ENCODE data around the gene INKA2. TPM values are rescaled to one million over a fixed set of nuclear protein-coding genes. Genes with fewer than 3 reads are reported as not detected.

The INKA2 gene
- total and polyA plus RNA-seq, 2 experiments from 2014 or later, result 3.7 to 8.4 TPM

DNA sequence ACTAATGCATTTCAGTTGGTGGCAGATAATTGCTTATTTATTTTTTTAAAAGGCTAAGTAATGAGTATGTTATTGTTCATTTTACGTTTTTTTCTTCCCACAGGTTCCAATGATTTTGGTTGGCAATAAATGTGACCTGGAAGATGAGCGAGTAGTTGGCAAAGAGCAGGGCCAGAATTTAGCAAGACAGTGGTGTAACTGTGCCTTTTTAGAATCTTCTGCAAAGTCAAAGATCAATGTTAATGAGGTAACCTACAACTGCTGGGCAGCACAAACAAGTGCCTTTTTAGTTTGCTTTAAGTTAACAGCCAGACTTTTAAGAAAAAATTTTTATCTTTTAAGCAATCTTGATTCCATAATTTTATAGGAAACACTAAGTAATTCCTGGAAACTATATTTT lies 35.0 kb downstream of the INKA2 start:
- Mint-ChIP-seq H3K27me3 (ENCODE audit: insufficient read depth, low read depth, poor library complexity) (no peaks in the 10 kb centered on the region), H3K4me1 (no peaks in the 10 kb centered on the region), H3K36me3 (ENCODE audit: low read depth) (peaks cover 16% of the 10 kb centered on the region), H3K27ac (no peak overlapping the region), H3K9me3 (no peaks in the 10 kb centered on the region), H3K4me3 (no peak overlapping the region)
- Histone ChIP-seq H3K4me2 (no peak overlapping the region), H3K9me2 (ENCODE audit: insufficient read depth) (no peaks in the 10 kb centered on the region), H3K4me1 (ENCODE audit: insufficient read depth) (no peaks in the 10 kb centered on the region), H4K20me1 (replicated peaks; ENCODE audit: insufficient read depth) (no peaks in the 10 kb centered on the region), H2AFZ (no peak overlapping the region), H3K79me2 (replicated peaks; ENCODE audit: insufficient read depth) (no peaks in the 10 kb centered on the region), H3K36me3 (ENCODE audit: insufficient read depth) (peaks cover 21% of the 10 kb centered on the region; the same call in 1 of the 2 replicates), H3F3A (replicated peaks; ENCODE audit: low read depth) (no peaks in the 10 kb centered on the region), H3K27ac (ENCODE audit: low read depth) (no peak overlapping the region), H3K4me3 (no peak overlapping the region), H3K27me3 (ENCODE audit: insufficient read depth) (no peaks in the 10 kb centered on the region)
- TF ChIP-seq CREB1 (CRISPR knock-in tag; IDR thresholded peaks at IDR 0.05; ENCODE audit: low read depth), result no peak
- no peak for TF ChIP-seq EZH2 (IDR thresholded peaks at IDR 0.05; ENCODE audit: low read depth, unreplicated experiment)
- no peak for TF ChIP-seq CTCF (conservative IDR thresholded peaks at IDR 0.05; ENCODE audit: low read depth in 2 of 2)
- no peak for TF ChIP-seq ZNF331 (CRISPR knock-in tag; IDR thresholded peaks at IDR 0.05; ENCODE audit: low read depth)
- TF ChIP-seq, protein P1, sequence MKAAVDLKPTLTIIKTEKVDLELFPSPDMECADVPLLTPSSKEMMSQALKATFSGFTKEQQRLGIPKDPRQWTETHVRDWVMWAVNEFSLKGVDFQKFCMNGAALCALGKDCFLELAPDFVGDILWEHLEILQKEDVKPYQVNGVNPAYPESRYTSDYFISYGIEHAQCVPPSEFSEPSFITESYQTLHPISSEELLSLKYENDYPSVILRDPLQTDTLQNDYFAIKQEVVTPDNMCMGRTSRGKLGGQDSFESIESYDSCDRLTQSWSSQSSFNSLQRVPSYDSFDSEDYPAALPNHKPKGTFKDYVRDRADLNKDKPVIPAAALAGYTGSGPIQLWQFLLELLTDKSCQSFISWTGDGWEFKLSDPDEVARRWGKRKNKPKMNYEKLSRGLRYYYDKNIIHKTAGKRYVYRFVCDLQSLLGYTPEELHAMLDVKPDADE (IDR thresholded peaks at IDR 0.05), result no peak
- TF ChIP-seq JUNB (IDR thresholded peaks at IDR 0.05; ENCODE audit: unreplicated experiment), result no peak
- ATAC-seq, result no peak
- DNase-seq (ENCODE audit: low spot score), result no peak

GRCh38 chr1:111702504-111703050 lies 36.6 kb downstream of the INKA2 start:
- no peaks in the 10 kb centered on the region for H3K27me3 ChIP-seq (ENCODE audit: insufficient read depth)
- no peak overlapping the region for H3K4me2 ChIP-seq
- ATAC-seq (no peak), DNase-seq (ENCODE audit: low spot score) (no peak)
- H3K9me2 ChIP-seq (ENCODE audit: insufficient read depth), result no peaks in the 10 kb centered on the region
- H3K27ac ChIP-seq (ENCODE audit: low read depth), result no peak overlapping the region
- Mint-ChIP-seq H3K27me3 (ENCODE audit: insufficient read depth, low read depth, poor library complexity) (no peaks in the 10 kb centered on the region), H3K36me3 (ENCODE audit: low read depth) (peaks cover 12% of the 10 kb centered on the region), H3K27ac (no peak overlapping the region), H3K9me3 (no peaks in the 10 kb centered on the region), H3K4me1 (no peaks in the 10 kb centered on the region), H3K4me3 (no peak overlapping the region)
- H3K79me2 ChIP-seq (replicated peaks; ENCODE audit: insufficient read depth), result no peaks in the 10 kb centered on the region
- peaks cover 21% of the 10 kb centered on the region; the same call in 1 of the 2 replicates for H3K36me3 ChIP-seq (ENCODE audit: insufficient read depth)
- H3K4me1 ChIP-seq (ENCODE audit: insufficient read depth), result no peaks in the 10 kb centered on the region
- H4K20me1 ChIP-seq (replicated peaks; ENCODE audit: insufficient read depth), result no peaks in the 10 kb centered on the region
- H2AFZ ChIP-seq, result no peak overlapping the region
- TF ChIP-seq CREB1 (CRISPR knock-in tag; IDR thresholded peaks at IDR 0.05; ENCODE audit: low read depth), result no peak
- TF ChIP-seq POLR2AphosphoS5 (IDR thresholded peaks at IDR 0.05; ENCODE audit: low read depth), result no peak
- no peak for TF ChIP-seq EZH2phosphoT487 (IDR thresholded peaks at IDR 0.05; ENCODE audit: unreplicated experiment)
- no peak for TF ChIP-seq JUNB (IDR thresholded peaks at IDR 0.05; ENCODE audit: unreplicated experiment)
- no peak for TF ChIP-seq STAT1 (IDR thresholded peaks at IDR 0.05; ENCODE audit: unreplicated experiment)
- no peak for TF ChIP-seq NANOG (IDR thresholded peaks at IDR 0.05; ENCODE audit: borderline replicate concordance)
- no peaks in the 10 kb centered on the region for H3F3A ChIP-seq (replicated peaks; ENCODE audit: low read depth)
- H3K4me3 ChIP-seq, result no peak overlapping the region
